Memory B cell (primary cell): ENCODE data around the gene ANKLE1.

Experiments used
- ATAC-seq: fragments of 150-1000 bp; cut with Tn5 transposase; 2 replicates; pipeline ENCODE4 v1.10.0; 2021; ENCODE audit warnings: low read depth, mild to moderate bottlenecking, moderate library complexity
- DNase-seq, 2 donors: peaks; one replicate each; pipeline ENCODE4 v3.0.0; 2022; ENCODE audit warnings: low spot score in 2 of 2
- H3K27ac Mint-ChIP-seq: one replicate; pipeline ENCODE4 v1.8.0; 2022; ENCODE audit warnings: mild to moderate bottlenecking, moderate library complexity, mixed read lengths
- H3K27me3 Mint-ChIP-seq: one replicate; pipeline ENCODE4 v1.8.0; 2022; ENCODE audit warnings: mixed read lengths
- H3K36me3 Mint-ChIP-seq: one replicate; pipeline ENCODE4 v1.8.0; 2022; ENCODE audit warnings: mild to moderate bottlenecking, mixed read lengths
- H3K4me1 Mint-ChIP-seq: one replicate; pipeline ENCODE4 v1.8.0; 2022; ENCODE audit warnings: mixed read lengths
- H3K4me3 Mint-ChIP-seq: one replicate; pipeline ENCODE4 v1.8.0; 2022; ENCODE audit warnings: mild to moderate bottlenecking, moderate library complexity, mixed read lengths
- H3K9me3 Mint-ChIP-seq: one replicate; pipeline ENCODE4 v1.8.0; 2022; ENCODE audit warnings: mixed read lengths

Gene ANKLE1, protein sequence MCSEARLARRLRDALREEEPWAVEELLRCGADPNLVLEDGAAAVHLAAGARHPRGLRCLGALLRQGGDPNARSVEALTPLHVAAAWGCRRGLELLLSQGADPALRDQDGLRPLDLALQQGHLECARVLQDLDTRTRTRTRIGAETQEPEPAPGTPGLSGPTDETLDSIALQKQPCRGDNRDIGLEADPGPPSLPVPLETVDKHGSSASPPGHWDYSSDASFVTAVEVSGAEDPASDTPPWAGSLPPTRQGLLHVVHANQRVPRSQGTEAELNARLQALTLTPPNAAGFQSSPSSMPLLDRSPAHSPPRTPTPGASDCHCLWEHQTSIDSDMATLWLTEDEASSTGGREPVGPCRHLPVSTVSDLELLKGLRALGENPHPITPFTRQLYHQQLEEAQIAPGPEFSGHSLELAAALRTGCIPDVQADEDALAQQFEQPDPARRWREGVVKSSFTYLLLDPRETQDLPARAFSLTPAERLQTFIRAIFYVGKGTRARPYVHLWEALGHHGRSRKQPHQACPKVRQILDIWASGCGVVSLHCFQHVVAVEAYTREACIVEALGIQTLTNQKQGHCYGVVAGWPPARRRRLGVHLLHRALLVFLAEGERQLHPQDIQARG

DNA sequence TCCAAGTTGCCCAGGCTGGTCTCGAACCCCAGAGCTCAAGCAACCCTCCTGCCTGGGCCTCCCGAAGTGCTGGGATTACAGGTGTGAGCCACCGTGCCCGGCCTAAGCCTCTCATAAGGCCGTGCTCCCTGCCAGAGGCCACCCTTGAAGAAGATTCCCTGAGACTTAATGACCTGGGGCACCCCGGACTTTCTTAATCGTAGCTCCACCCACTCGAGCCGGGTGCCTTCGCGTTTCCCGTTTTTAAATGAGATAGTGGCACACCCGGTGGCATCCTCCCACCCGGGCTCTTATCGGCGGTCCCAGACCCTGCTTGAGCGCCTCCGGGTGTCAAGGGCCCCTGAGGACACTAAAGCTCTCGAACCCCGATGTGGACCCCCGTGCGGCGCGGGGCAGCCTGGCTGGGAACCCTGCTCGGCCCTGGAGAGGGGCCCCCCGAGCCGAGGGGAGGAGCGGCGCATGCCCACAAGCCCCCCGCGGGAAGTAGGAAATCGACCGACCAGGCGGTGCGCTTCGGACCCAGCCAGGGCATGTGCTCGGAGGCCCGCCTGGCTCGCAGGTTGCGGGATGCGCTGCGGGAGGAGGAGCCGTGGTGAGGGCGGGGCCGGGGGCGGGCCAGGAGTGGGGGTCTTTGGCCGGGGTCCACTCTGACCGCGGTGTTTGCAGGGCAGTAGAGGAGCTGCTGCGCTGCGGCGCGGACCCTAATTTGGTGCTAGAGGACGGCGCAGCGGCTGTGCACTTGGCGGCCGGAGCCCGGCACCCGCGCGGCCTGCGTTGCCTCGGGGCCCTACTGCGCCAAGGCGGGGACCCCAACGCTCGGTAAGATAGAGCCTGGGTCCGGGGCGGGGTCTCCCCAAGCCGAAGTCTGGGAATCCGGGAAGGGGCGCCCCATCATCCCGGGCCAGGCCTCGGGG is at the start of gene ANKLE1:
Gene ANKLE1, plus strand, starts transcription at position 511 of the 914 bp plus-strand sequence. Its CDS starts 20 bp downstream, at position 531.
- H3K4me3 Mint-ChIP-seq: peak within 1 kb of the TSS; percentile 87
- H3K27ac Mint-ChIP-seq: peak within 1 kb of the TSS; percentile 53
- no peaks in the 10 kb centered on the region for H3K9me3 Mint-ChIP-seq
- peak in 1 of 2 donors; percentile 61 for DNase-seq
- peak; percentile 62 for ATAC-seq
- H3K27me3 Mint-ChIP-seq: no peaks in the 10 kb centered on the region
- H3K36me3 Mint-ChIP-seq: peaks cover 10% of the 10 kb centered on the region
- H3K4me1 Mint-ChIP-seq: peaks cover 8% of the 10 kb centered on the region

- Mint-ChIP-seq H3K4me3 (no peak overlapping the region), H3K9me3 (no peaks in the 10 kb centered on the region), H3K27me3 (no peaks in the 10 kb centered on the region), H3K36me3 (peaks cover 2% of the 10 kb centered on the region), H3K27ac (no peak overlapping the region), H3K4me1 (peaks cover 2% of the 10 kb centered on the region)
- no peak for ATAC-seq
- no peak for DNase-seq
Observed at GRCh38 chr19:17232258-17232657, 49.4 kb upstream of the ANKLE1 start.

GRCh38 chr19:17234911-17235299 is 46.8 kb upstream of the ANKLE1 start:
- Mint-ChIP-seq H3K27me3 (no peaks in the 10 kb centered on the region), H3K9me3 (no peaks in the 10 kb centered on the region), H3K36me3 (peaks cover 2% of the 10 kb centered on the region), H3K4me3 (peak overlapping the region; percentile 60), H3K4me1 (peaks cover 2% of the 10 kb centered on the region), H3K27ac (no peak overlapping the region)
- peak; percentile 65 for ATAC-seq
- peak; percentile 49 to 66 for DNase-seq

DNA sequence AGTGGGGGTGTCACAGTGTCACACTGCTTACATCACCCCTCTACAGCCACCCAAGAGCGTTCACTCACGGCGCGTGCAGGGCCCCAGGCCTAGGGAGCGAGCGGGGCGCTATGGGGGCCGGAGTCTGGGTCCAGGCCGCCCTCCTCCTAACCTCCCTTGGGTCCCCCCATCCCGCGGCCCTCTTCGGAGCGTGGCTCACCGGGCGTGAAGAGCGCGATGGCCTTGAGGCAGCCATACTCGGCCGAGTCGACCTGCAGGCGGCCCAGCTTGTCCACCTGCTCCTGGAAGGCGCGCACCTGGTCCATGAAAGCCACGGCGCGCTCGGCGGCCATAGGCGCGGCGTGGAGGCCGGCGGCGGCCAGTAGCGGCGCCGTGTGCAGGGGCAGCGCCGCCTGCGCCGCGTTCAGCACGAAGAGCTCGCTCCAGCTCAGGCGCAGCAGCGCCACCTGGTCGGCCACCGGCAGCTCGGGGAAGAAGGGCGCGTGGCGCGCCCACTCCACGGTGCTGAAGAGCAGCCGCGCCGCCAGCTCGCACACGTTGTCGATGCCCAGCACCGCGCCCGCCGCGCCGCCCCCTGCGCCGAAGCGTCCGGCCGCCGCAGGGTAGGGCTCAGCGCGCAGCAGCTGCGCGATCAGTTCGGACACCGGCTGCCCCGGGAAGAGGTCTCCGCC is 46.3 kb upstream of the ANKLE1 start:
- H3K36me3 Mint-ChIP-seq: peaks cover 2% of the 10 kb centered on the region
- H3K4me1 Mint-ChIP-seq: peaks cover 2% of the 10 kb centered on the region
- no peaks in the 10 kb centered on the region for H3K9me3 Mint-ChIP-seq
- ATAC-seq (peak; percentile 92), DNase-seq (peak; percentile 61 to 72)
- no peaks in the 10 kb centered on the region for H3K27me3 Mint-ChIP-seq
- peak overlapping the region; percentile 60 for H3K4me3 Mint-ChIP-seq
- no peak overlapping the region for H3K27ac Mint-ChIP-seq

DNA sequence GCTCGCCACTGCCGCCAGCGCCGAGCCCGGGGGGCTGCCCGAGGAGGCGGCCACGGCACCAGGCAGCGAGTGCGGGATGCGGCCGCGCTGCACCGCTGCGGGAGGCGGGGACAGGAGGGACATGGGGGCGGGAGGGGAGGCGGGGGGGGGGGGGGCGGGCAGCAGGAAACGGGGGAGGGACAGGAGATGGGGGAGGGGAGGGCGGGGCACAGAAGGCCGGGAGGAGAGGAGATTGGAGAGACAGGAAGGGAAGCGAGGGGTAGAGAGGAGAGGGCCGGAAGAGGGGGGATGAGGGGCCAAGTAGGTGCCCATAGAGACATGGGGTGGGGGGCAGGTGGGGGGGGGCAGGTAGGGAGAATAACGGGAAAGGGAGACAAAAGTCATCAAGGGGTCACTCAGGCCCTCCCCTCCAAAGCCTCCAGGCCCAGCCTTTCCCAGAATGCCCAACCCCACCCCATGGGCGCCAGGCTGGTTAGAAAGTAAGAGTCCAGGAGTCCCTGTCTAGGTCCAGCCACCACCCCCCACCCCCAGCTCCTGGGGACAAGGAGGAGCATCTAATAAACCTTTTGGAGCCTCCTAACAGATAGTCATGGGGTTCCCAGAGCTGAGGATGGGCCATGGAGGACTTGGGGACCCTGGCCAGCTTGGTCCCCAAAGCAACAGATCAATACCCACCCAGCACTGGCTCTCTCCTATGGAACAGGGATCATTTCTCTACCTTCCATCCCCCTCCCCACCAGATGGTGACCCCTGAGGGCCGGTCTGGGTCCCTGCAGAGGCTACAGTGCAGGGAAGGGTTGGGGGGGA is 45.5 kb upstream of the ANKLE1 start:
- ATAC-seq (peak; percentile 2), DNase-seq (no peak)
- H3K27ac Mint-ChIP-seq: no peak overlapping the region
- H3K4me1 Mint-ChIP-seq: peaks cover 2% of the 10 kb centered on the region
- H3K27me3 Mint-ChIP-seq: no peaks in the 10 kb centered on the region
- peaks cover 2% of the 10 kb centered on the region for H3K36me3 Mint-ChIP-seq
- H3K4me3 Mint-ChIP-seq: peak overlapping the region; percentile 60
- no peaks in the 10 kb centered on the region for H3K9me3 Mint-ChIP-seq

- DNase-seq (no peak), ATAC-seq (no peak)
- Mint-ChIP-seq H3K4me3 (peak overlapping the region; percentile 55), H3K4me1 (peaks cover 2% of the 10 kb centered on the region), H3K36me3 (peaks cover under 1% of the 10 kb centered on the region), H3K27me3 (no peaks in the 10 kb centered on the region), H3K9me3 (no peaks in the 10 kb centered on the region), H3K27ac (no peak overlapping the region)
Observed at GRCh38 chr19:17236811-17237543, 44.7 kb upstream of the ANKLE1 start.

GRCh38 chr19:17237747-17238706 is 43.7 kb upstream of the ANKLE1 start:
- Mint-ChIP-seq H3K4me3 (peak overlapping the region; percentile 55), H3K27me3 (no peaks in the 10 kb centered on the region), H3K36me3 (no peaks in the 10 kb centered on the region), H3K9me3 (no peaks in the 10 kb centered on the region), H3K27ac (no peak overlapping the region), H3K4me1 (peaks cover 6% of the 10 kb centered on the region)
- DNase-seq (no peak), ATAC-seq (no peak)

DNA sequence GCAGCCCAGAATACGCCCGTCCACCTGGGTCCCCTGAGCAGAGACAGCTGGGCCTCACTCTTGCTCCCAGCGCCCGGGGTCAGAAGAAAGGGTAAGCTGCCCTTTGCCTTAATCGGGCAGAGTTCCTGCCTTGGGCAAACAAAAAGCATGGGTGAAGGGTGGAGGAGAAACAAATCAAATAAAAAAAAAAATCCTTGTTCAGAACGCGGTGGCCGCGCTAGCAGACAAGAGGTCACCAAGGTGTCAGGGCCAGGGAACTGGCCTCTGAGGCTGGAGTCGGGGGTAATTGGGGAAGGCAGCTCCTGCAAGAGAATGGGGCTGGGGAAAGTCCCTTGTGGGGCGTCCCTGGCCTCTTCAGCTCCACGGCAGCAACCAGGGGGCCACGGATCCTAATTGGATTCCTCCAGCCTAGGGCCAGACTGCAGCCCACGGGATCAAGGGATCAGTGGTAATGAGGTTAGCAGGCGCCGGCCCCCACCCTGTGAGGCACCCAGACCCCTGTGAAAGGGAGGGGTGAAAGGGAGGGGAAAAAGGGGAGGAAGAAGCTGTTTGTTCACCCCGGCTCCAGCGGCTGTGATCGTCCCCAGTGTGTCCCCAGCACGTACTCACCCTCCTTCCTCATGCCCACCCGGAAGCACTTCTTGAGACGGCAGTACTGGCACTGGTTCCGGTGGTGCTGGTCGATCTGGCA is 41.5 kb upstream of the ANKLE1 start:
- DNase-seq (no peak), ATAC-seq (no peak)
- no peak overlapping the region for H3K4me3 Mint-ChIP-seq
- peaks cover 8% of the 10 kb centered on the region for H3K4me1 Mint-ChIP-seq
- H3K27ac Mint-ChIP-seq: no peak overlapping the region
- no peaks in the 10 kb centered on the region for H3K9me3 Mint-ChIP-seq
- no peaks in the 10 kb centered on the region for H3K27me3 Mint-ChIP-seq
- no peaks in the 10 kb centered on the region for H3K36me3 Mint-ChIP-seq

DNA sequence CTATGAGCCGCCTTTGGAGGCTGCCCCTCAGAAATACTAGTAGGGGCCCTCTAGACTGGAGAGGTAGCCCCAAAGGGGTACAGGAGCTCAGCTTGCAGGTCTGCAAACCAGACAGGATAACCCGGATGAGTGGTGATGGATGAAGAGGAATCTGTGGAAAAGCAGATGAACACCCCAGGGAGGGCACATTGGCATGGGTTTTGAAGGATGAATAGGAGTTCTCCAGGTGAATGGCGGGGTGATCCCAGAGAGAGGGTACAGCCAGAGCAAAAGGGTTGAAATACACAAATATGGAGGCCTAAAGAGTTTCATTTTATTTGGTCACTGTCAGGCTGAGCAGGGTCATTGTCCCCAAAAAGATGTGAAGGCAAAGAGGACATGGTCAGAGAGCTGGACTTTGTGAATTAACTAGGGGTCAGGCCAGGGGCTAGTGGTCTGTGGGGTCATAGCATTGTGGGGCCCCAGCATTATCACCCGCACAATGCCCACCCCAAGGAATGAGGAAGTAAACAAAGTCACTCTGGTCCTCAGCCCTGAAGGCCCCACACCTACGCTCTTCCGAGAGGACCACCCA is 40.8 kb upstream of the ANKLE1 start:
- H3K36me3 Mint-ChIP-seq: no peaks in the 10 kb centered on the region
- no peaks in the 10 kb centered on the region for H3K9me3 Mint-ChIP-seq
- H3K27me3 Mint-ChIP-seq: no peaks in the 10 kb centered on the region
- no peak overlapping the region for H3K27ac Mint-ChIP-seq
- H3K4me1 Mint-ChIP-seq: peaks cover 8% of the 10 kb centered on the region
- no peak for ATAC-seq
- no peak overlapping the region for H3K4me3 Mint-ChIP-seq
- no peak for DNase-seq

- Mint-ChIP-seq H3K36me3 (no peaks in the 10 kb centered on the region), H3K27ac (peak overlapping the region; percentile 76), H3K4me3 (no peak overlapping the region), H3K27me3 (no peaks in the 10 kb centered on the region), H3K4me1 (peaks cover 16% of the 10 kb centered on the region), H3K9me3 (no peaks in the 10 kb centered on the region)
- DNase-seq (no peak), ATAC-seq (no peak)
Observed at GRCh38 chr19:17242431-17243208, 39.1 kb upstream of the ANKLE1 start.
